Caco-2 (cell line): ENCODE measurements around the gene AGBL3. TPM values are rescaled to one million over a fixed set of nuclear protein-coding genes. Genes with fewer than 3 reads are reported as not detected.

ENCODE experiments used
- BruUV-seq: library from RNA; stranded (reverse); fragments of 400-500 nt; replicated peaks from 2 replicates; lab custom pipeline; 2021; lab: Mats Ljungman, UMichigan
- CTCF ChIA-PET: fragments of 300-600 bp; sonication (Branson Sonifier 250); formaldehyde crosslinking; loops from one replicate; lab custom pipeline; 2022; ENCODE audit warnings: antibody characterized with exemption; lab: Charles Lee
- POLR2A ChIA-PET: fragments of 300-600 bp; sonication (Branson Sonifier 250); formaldehyde crosslinking; loops from one replicate; lab custom pipeline; 2022; ENCODE audit warnings: antibody characterized with exemption; lab: Charles Lee
- DNase-seq, 2 experiments: peaks; one replicate each; pipeline versions ENCODE4 v3.0.0 to v3.0.0-alpha.2; 2020 to 2022
- H3K27me3 ChIP-seq: replicated peaks from 2 replicates; pipeline ENCODE4 v1.6.0; 2011; ENCODE audit warnings: low read length; ENCODE audit not compliant: control insufficient read depth, insufficient read depth
- H3K36me3 ChIP-seq: 2 replicates; pipeline ENCODE4 v1.5.1; 2011; ENCODE audit warnings: low read length; ENCODE audit not compliant: control insufficient read depth, insufficient read depth
- H3K4me1 ChIP-seq: fragments of 250-450 bp; sonication (Bioruptor Pico); 2 replicates; pipeline ENCODE4 v1.5.1; 2020; ENCODE audit warnings: mild to moderate bottlenecking
- H3K4me3 ChIP-seq: 2 replicates; pipeline ENCODE4 v1.5.1; 2011; ENCODE audit warnings: low read depth, mild to moderate bottlenecking, control low read depth, low read length
- H3K9me3 ChIP-seq: fragments of 250-450 bp; sonication (Bioruptor Pico); 2 replicates; pipeline ENCODE4 v1.5.1; 2020; ENCODE audit warnings: mild to moderate bottlenecking, moderate library complexity
- H3K27ac Mint-ChIP-seq: one replicate; pipeline ENCODE4 v1.8.0; 2022; ENCODE audit warnings: mixed read lengths; ENCODE audit not compliant: unreplicated experiment
- H3K27me3 Mint-ChIP-seq: one replicate; pipeline ENCODE4 v1.8.0; 2022; ENCODE audit warnings: mixed read lengths; ENCODE audit not compliant: insufficient read depth, unreplicated experiment
- H3K36me3 Mint-ChIP-seq: one replicate; pipeline ENCODE4 v1.8.0; 2022; ENCODE audit warnings: mild to moderate bottlenecking, mixed read lengths; ENCODE audit not compliant: insufficient read depth, unreplicated experiment
- H3K4me1 Mint-ChIP-seq: one replicate; pipeline ENCODE4 v1.8.0; 2022; ENCODE audit warnings: low read depth, mixed read lengths; ENCODE audit not compliant: unreplicated experiment
- H3K4me3 Mint-ChIP-seq: one replicate; pipeline ENCODE4 v1.8.0; 2022; ENCODE audit warnings: mild to moderate bottlenecking, moderate library complexity, mixed read lengths; ENCODE audit not compliant: unreplicated experiment
- H3K9me3 Mint-ChIP-seq: one replicate; pipeline ENCODE4 v1.8.0; 2022; ENCODE audit warnings: mixed read lengths; ENCODE audit not compliant: unreplicated experiment
- intact Hi-C: fragments of 100-400 bp; cut with micrococcal nuclease; formaldehyde crosslinking; loops from one replicate; pipeline ENCODE4 v1.10.0; 2022; ENCODE audit not compliant: unreplicated experiment
- total RNA-seq: library from RNA; stranded (reverse); gene quantifications from 2 replicates; pipeline ENCODE4 v1.2.3, GENCODE V29; 2022
- TF ChIP-seq, protein P1 (sequence below), 2 experiments: fragments of 200-600 bp in 1 of 2; IDR thresholded peaks; 1 replicate in 1 of 2; 2 replicates in 1 of 2; pipeline versions ENCODE4 v1.5.1 to v1.8.0; 2011 to 2022; ENCODE audit warnings: antibody characterized with exemption in 1 of 2, control low read depth in 1 of 2, inconsistent platforms in 1 of 2, low read depth in 1 of 2, low read length in 1 of 2, mild to moderate bottlenecking in 1 of 2, moderate library complexity in 1 of 2; ENCODE audit not compliant: insufficient read depth in 1 of 2, severe bottlenecking in 1 of 2, unreplicated experiment in 1 of 2

Gene AGBL3
- total RNA-seq, 1 experiment from 2014 or later, result 6.1 TPM

DNA sequence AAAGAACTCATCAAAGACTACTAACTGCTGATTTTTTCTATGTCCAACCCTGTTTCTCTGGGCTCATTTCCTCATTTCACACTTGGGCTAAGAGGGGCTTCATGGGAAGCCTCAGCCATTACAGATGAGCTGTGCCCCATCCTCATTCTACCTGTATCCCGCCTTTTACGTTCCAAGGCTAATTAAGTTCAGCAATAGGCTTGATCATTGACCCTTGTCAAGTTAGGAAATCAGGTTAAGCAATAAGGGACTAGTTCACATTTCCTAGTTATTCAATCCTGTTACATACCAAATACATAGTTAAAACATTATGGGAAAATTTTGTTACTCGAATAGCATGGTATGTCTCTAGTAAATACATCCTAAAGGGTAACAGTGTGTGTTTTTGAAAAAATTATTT, 29.3 kb upstream of the AGBL3 start:
- POLR2A ChIA-PET, result no interaction called here
- CTCF ChIA-PET, result no interaction called here
- Mint-ChIP-seq H3K27me3 (no peaks in the 10 kb centered on the region), H3K36me3 (peaks cover 93% of the 10 kb centered on the region), H3K4me1 (no peaks in the 10 kb centered on the region), H3K4me3 (no peak overlapping the region), H3K9me3 (no peaks in the 10 kb centered on the region), H3K27ac (no peak overlapping the region)
- Histone ChIP-seq H3K9me3 (no peaks in the 10 kb centered on the region), H3K36me3 (peaks cover 5% of the 10 kb centered on the region), H3K4me3 (no peak overlapping the region), H3K4me1 (no peaks in the 10 kb centered on the region), H3K27me3 (no peaks in the 10 kb centered on the region)
- DNase-seq, result no peak
- TF ChIP-seq, protein P1, sequence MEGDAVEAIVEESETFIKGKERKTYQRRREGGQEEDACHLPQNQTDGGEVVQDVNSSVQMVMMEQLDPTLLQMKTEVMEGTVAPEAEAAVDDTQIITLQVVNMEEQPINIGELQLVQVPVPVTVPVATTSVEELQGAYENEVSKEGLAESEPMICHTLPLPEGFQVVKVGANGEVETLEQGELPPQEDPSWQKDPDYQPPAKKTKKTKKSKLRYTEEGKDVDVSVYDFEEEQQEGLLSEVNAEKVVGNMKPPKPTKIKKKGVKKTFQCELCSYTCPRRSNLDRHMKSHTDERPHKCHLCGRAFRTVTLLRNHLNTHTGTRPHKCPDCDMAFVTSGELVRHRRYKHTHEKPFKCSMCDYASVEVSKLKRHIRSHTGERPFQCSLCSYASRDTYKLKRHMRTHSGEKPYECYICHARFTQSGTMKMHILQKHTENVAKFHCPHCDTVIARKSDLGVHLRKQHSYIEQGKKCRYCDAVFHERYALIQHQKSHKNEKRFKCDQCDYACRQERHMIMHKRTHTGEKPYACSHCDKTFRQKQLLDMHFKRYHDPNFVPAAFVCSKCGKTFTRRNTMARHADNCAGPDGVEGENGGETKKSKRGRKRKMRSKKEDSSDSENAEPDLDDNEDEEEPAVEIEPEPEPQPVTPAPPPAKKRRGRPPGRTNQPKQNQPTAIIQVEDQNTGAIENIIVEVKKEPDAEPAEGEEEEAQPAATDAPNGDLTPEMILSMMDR (IDR thresholded peaks at IDR 0.05; ENCODE audit: insufficient read depth in 1 of 2, low read depth in 1 of 2, low read length in 1 of 2, severe bottlenecking in 1 of 2, unreplicated experiment in 1 of 2), result no peak
- intact Hi-C loops, result no loop called here
- BruUV-seq, result no TSS peak

DNA sequence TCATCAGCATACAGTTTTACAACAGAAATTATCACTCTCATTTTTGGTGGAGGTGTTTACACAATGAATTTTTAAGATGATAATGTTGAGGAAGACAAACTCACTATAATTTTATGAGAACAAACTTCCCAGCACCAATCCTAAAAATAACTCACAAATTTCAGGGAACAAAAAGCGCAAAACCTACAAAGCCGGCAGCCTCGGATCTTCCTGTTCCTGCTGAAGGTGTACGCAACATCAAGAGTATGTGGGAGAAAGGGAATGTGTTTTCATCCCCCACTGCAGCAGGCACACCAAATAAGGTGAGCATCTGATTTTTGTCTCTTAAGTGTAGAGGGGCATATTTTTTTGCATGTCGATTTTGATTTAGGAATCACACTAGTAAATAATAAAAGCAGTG, 26.5 kb upstream of the AGBL3 start:
- no peak overlapping the region for H3K4me3 Mint-ChIP-seq
- CTCF ChIA-PET, result no interaction called here
- intact Hi-C loops, result no loop called here
- no peaks in the 10 kb centered on the region for H3K9me3 Mint-ChIP-seq
- Histone ChIP-seq H3K4me1 (no peaks in the 10 kb centered on the region), H3K27me3 (no peaks in the 10 kb centered on the region), H3K4me3 (no peak overlapping the region), H3K9me3 (no peaks in the 10 kb centered on the region), H3K36me3 (peaks cover 2% of the 10 kb centered on the region; the same call in 1 of the 2 replicates)
- TF ChIP-seq, protein P1 (IDR thresholded peaks at IDR 0.05; ENCODE audit: insufficient read depth in 1 of 2, low read depth in 1 of 2, low read length in 1 of 2, severe bottlenecking in 1 of 2, unreplicated experiment in 1 of 2), result no peak
- no peak overlapping the region for H3K27ac Mint-ChIP-seq
- DNase-seq, result no peak
- no peaks in the 10 kb centered on the region for H3K27me3 Mint-ChIP-seq
- POLR2A ChIA-PET, result no interaction called here
- peaks cover 98% of the 10 kb centered on the region for H3K36me3 Mint-ChIP-seq
- no TSS peak for BruUV-seq
- H3K4me1 Mint-ChIP-seq, result no peaks in the 10 kb centered on the region

DNA sequence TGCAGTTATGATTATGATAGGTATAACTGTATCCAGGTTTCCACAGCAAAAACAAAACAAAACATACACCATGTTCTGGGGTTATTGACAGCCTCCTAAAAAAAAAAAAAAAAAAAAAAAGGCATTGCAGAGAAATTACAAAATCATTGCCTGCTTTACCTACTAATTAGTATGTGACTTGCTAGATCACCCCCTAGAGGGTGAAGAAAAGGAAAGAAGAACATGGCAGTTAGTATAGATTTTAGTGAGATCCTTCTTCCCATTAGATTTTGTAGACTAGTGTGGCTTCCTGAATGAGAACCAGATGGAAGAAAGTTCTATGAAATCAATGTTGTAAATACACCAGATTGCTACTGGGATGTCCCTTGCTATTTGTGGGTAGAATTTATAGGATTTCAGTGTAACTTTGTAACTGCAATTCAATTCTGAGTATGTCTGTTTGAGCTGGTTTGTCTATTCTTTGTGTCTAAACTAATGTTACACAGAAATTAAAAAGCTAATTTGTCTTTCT, 24.0 kb upstream of the AGBL3 start:
- intact Hi-C loops, result no loop called here
- CTCF ChIA-PET, result no interaction called here
- Histone ChIP-seq H3K4me1 (no peaks in the 10 kb centered on the region; the same call in 1 of the 2 replicates), H3K4me3 (no peak overlapping the region), H3K27me3 (no peaks in the 10 kb centered on the region), H3K9me3 (no peaks in the 10 kb centered on the region), H3K36me3 (peaks cover 5% of the 10 kb centered on the region)
- Mint-ChIP-seq H3K27me3 (no peaks in the 10 kb centered on the region), H3K27ac (no peak overlapping the region), H3K4me1 (peaks cover 8% of the 10 kb centered on the region), H3K4me3 (no peak overlapping the region), H3K36me3 (peaks cover 95% of the 10 kb centered on the region), H3K9me3 (no peaks in the 10 kb centered on the region)
- BruUV-seq, result no TSS peak
- POLR2A ChIA-PET, result no interaction called here
- TF ChIP-seq, protein P1 (IDR thresholded peaks at IDR 0.05; ENCODE audit: insufficient read depth in 1 of 2, low read depth in 1 of 2, low read length in 1 of 2, severe bottlenecking in 1 of 2, unreplicated experiment in 1 of 2), result no peak
- no peak for DNase-seq
